Ascending aorta (tissue), 2 donors: ENCODE results near the gene SMIM14. TPM values are rescaled to one million over a fixed set of nuclear protein-coding genes. Genes with fewer than 3 reads are reported as not detected.

ENCODE experiments used
- DNase-seq, 2 donors: peaks; one replicate each; pipeline ENCODE4 v3.0.0-alpha.2; 2019; ENCODE audit warnings: low spot score in 2 of 2
- H3K27ac ChIP-seq, 2 donors: fragments of 200-600 bp; sonication (generic); one replicate each; pipeline ENCODE4 v1.5.1; 2016 to 2017; ENCODE audit warnings: mild to moderate bottlenecking in 1 of 2
- H3K27me3 ChIP-seq: fragments of 200-600 bp; sonication (generic); one replicate; pipeline ENCODE4 v1.5.1; 2017
- H3K36me3 ChIP-seq, 2 donors: fragments of 200-600 bp; sonication (generic); one replicate each; pipeline ENCODE4 v1.5.1; 2016
- H3K4me1 ChIP-seq, 2 donors: fragments of 200-600 bp; sonication (generic); one replicate each; pipeline ENCODE4 v1.5.1; 2016 to 2017; ENCODE audit warnings: mild to moderate bottlenecking in 1 of 2
- H3K4me3 ChIP-seq, 2 donors: fragments of 200-600 bp; sonication (generic); one replicate each; pipeline ENCODE4 v1.5.1; 2016 to 2017; ENCODE audit warnings: mild to moderate bottlenecking in 1 of 2
- H3K9me3 ChIP-seq, 2 donors: fragments of 200-600 bp; sonication (generic); one replicate each; pipeline ENCODE4 v1.5.1; 2016
- CTCF ChIP-seq, 3 experiments: fragments of 200-600 bp in 2 of 3; fragments of 450-650 bp in 1 of 3; sonication (generic) in 2 of 3; IDR thresholded peaks; one replicate each; pipeline ENCODE4 v1.5.1; 2016 to 2019; ENCODE audit warnings: antibody characterized with exemption in 3 of 3, mild to moderate bottlenecking in 1 of 3, moderate library complexity in 1 of 3
- intact Hi-C: fragments of 100-400 bp; cut with DNase I; formaldehyde crosslinking; loops from one replicate; pipeline ENCODE4 v1.15.1; 2023
- total RNA-seq: library from RNA; depleted of rRNA; stranded (reverse); fragments of >200 nt; gene quantifications from one replicate; pipeline ENCODE4 v1.1.0, GENCODE V29; 2016

Gene SMIM14
- total RNA-seq, 1 donor from 2014 or later, result 48.2 TPM

GRCh38 chr4:39565878-39566600, 72.6 kb downstream of the SMIM14 start:
- peaks cover 4 to 25% of the 10 kb centered on the region in 2 donors for H3K36me3 ChIP-seq
- intact Hi-C loops, result no loop called here
- H3K27ac ChIP-seq, result peak overlapping the region in 1 of 2 donors; percentile 39

GRCh38 chr4:39563346-39563847, 75.3 kb downstream of the SMIM14 start:
- no peak overlapping the region for H3K4me3 ChIP-seq
- no peaks in the 10 kb centered on the region for H3K9me3 ChIP-seq
- no peak for DNase-seq
- no peaks in the 10 kb centered on the region for H3K4me1 ChIP-seq
- H3K27me3 ChIP-seq, result no peaks in the 10 kb centered on the region
- intact Hi-C loops, result no loop called here
- peaks cover 0 to 16% of the 10 kb centered on the region in 2 donors for H3K36me3 ChIP-seq
- TF ChIP-seq CTCF (IDR thresholded peaks at IDR 0.05), result no peak
- no peak overlapping the region for H3K27ac ChIP-seq

More at GRCh38 chr4:39565878-39566600, 72.6 kb downstream of the SMIM14 start:
- Histone ChIP-seq H3K4me1 (no peaks in the 10 kb centered on the region), H3K4me3 (no peak overlapping the region), H3K9me3 (no peaks in the 10 kb centered on the region), H3K27me3 (no peaks in the 10 kb centered on the region)
- DNase-seq, result no peak
- TF ChIP-seq CTCF (IDR thresholded peaks at IDR 0.05), result no peak

GRCh38 chr4:39562792-39563191, 75.9 kb downstream of the SMIM14 start:
- Histone ChIP-seq H3K27me3 (no peaks in the 10 kb centered on the region), H3K27ac (no peak overlapping the region), H3K9me3 (no peaks in the 10 kb centered on the region), H3K36me3 (peaks cover 0 to 16% of the 10 kb centered on the region in 2 donors), H3K4me1 (no peaks in the 10 kb centered on the region), H3K4me3 (no peak overlapping the region)
- DNase-seq, result no peak
- TF ChIP-seq CTCF (IDR thresholded peaks at IDR 0.05), result no peak
- intact Hi-C loops, result no loop called here

- peaks cover 11 to 24% of the 10 kb centered on the region in 2 donors for H3K36me3 ChIP-seq
- no peak for TF ChIP-seq CTCF (IDR thresholded peaks at IDR 0.05)
- H3K27me3 ChIP-seq, result no peaks in the 10 kb centered on the region
- no peak overlapping the region for H3K4me3 ChIP-seq
- no peaks in the 10 kb centered on the region for H3K4me1 ChIP-seq
- no peaks in the 10 kb centered on the region for H3K9me3 ChIP-seq
- H3K27ac ChIP-seq, result no peak overlapping the region
- intact Hi-C loops, result no loop called here
- DNase-seq, result no peak
Measured at GRCh38 chr4:39559626-39560025, 79.0 kb downstream of the SMIM14 start.

GRCh38 chr4:39555472-39555871, 83.2 kb downstream of the SMIM14 start:
- intact Hi-C loops, result no loop called here
- Histone ChIP-seq H3K4me3 (no peak overlapping the region), H3K27ac (no peak overlapping the region), H3K9me3 (no peaks in the 10 kb centered on the region), H3K36me3 (peaks cover 26% of the 10 kb centered on the region in 2 donors), H3K4me1 (no peaks in the 10 kb centered on the region), H3K27me3 (no peaks in the 10 kb centered on the region)
- no peak for DNase-seq
- TF ChIP-seq CTCF (IDR thresholded peaks at IDR 0.05), result no peak
